AG04449 (cell line): Measurements from ENCODE around the gene TPBGL.

Experiments used
- CTCF ChIA-PET: fragments of 350-600 bp; formaldehyde crosslinking; extraction: SDS; loops from one replicate; lab custom pipeline; 2021; ENCODE audit warnings: antibody characterized with exemption; lab: Yijun Ruan, JAX
- POLR2A ChIA-PET: fragments of 400-600, 350-600 bp; formaldehyde crosslinking; extraction: SDS; loops from one replicate; lab custom pipeline; 2020; ENCODE audit warnings: antibody characterized with exemption, inconsistent platforms; lab: Yijun Ruan, JAX
- DNase-seq: peaks from one replicate; pipeline ENCODE4 v3.0.0-alpha.2; 2010; ENCODE audit warnings: low read depth, low spot score
- H3K4me3 ChIP-seq: 2 replicates; pipeline ENCODE4 v1.5.1; 2011; ENCODE audit warnings: low read depth, mild to moderate bottlenecking, control low read depth, low read length
- TF ChIP-seq, protein P1 (sequence below): IDR thresholded peaks from one replicate; pipeline ENCODE4 v1.5.1; 2011; ENCODE audit warnings: mild to moderate bottlenecking, moderate library complexity, low read length, control low read depth, inconsistent platforms; ENCODE audit not compliant: insufficient read depth; ENCODE audit errors: missing control alignments

The TPBGL gene

DNA sequence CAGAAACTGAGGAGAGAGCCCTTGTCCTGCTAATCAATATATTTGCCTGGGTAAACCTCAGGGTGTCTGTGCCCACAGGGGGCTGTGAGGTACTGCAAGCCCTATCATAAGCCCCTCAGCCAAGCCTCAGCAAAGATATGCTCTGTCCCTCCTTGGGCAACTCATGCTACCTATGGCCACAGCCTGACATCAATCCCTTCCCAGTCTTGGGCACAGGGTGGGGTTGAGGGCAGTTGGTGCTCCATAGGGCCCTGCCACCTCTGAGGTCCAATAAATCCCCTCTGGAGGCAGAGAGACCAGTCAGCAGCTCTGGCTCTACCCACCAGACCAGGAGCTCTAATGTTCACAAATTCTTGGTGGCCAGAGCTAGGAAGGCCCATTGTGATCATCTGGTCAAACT lies 23.8 kb downstream of the TPBGL start:
- POLR2A ChIA-PET: no interaction called here
- no peak for DNase-seq
- TF ChIP-seq, protein P1, sequence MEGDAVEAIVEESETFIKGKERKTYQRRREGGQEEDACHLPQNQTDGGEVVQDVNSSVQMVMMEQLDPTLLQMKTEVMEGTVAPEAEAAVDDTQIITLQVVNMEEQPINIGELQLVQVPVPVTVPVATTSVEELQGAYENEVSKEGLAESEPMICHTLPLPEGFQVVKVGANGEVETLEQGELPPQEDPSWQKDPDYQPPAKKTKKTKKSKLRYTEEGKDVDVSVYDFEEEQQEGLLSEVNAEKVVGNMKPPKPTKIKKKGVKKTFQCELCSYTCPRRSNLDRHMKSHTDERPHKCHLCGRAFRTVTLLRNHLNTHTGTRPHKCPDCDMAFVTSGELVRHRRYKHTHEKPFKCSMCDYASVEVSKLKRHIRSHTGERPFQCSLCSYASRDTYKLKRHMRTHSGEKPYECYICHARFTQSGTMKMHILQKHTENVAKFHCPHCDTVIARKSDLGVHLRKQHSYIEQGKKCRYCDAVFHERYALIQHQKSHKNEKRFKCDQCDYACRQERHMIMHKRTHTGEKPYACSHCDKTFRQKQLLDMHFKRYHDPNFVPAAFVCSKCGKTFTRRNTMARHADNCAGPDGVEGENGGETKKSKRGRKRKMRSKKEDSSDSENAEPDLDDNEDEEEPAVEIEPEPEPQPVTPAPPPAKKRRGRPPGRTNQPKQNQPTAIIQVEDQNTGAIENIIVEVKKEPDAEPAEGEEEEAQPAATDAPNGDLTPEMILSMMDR: no peak
- CTCF ChIA-PET: interaction anchor here (0.8 to 6.1 kb wide), 7 partner anchors 7 to 124 kb away, joined by 3 to 44 read pairs (median 10); partner anchors contain the start of gene TPBGL
- no peak overlapping the region for H3K4me3 ChIP-seq

GRCh38 chr11:75264971-75265370 lies 24.4 kb downstream of the TPBGL start:
- ChIA-PET CTCF (interaction anchor here (0.8 to 6.1 kb wide), 7 partner anchors 8 to 336 kb away, joined by 3 to 44 read pairs (median 5); no protein-coding TSS in a partner anchor), POLR2A (no interaction called here)
- H3K4me3 ChIP-seq: no peak overlapping the region
- TF ChIP-seq, protein P1: no peak
- DNase-seq: no peak

- ChIA-PET POLR2A (no interaction called here), CTCF (interaction anchor here (1.0 to 6.1 kb wide), 4 partner anchors 14 to 337 kb away, joined by 3 to 44 read pairs (median 5); no protein-coding TSS in a partner anchor)
- no peak overlapping the region for H3K4me3 ChIP-seq
- TF ChIP-seq, protein P1: no peak
- DNase-seq: no peak
These were observed 25.4 kb downstream of the TPBGL start for GRCh38 chr11:75265851-75266531.

GRCh38 chr11:75267171-75267970 lies 26.8 kb downstream of the TPBGL start:
- ChIA-PET CTCF (no interaction called here), POLR2A (no interaction called here)
- TF ChIP-seq, protein P1: no peak
- DNase-seq: no peak
- no peak overlapping the region for H3K4me3 ChIP-seq

- CTCF ChIA-PET: interaction anchor here (0.6 to 16.4 kb wide), 6 partner anchors 8 to 246 kb away, joined by 3 to 534 read pairs (median 12); no protein-coding TSS in a partner anchor
These were observed 28.2 kb downstream of the TPBGL start for GRCh38 chr11:75268626-75269366.

More at GRCh38 chr11:75268626-75269366, 28.2 kb downstream of the TPBGL start:
- H3K4me3 ChIP-seq: no peak overlapping the region
- POLR2A ChIA-PET: no interaction called here
- DNase-seq: no peak
- TF ChIP-seq, protein P1: no peak
